Measurements from ENCODE around the gene SVIL. TPM values are rescaled to one million over a fixed set of nuclear protein-coding genes. Genes with fewer than 3 reads are reported as not detected.
A peak's percentile ranks its signal among the peaks of the same experiment; 100 is the strongest.
"Not testable (repeated sequence)": the region's sequence is repeated elsewhere in the genome, so short reads cannot be mapped to it uniquely, and the experiment has no call there.

The SVIL gene
- total RNA-seq, 1 experiment from 2014 or later, result 14.5 TPM

DNA sequence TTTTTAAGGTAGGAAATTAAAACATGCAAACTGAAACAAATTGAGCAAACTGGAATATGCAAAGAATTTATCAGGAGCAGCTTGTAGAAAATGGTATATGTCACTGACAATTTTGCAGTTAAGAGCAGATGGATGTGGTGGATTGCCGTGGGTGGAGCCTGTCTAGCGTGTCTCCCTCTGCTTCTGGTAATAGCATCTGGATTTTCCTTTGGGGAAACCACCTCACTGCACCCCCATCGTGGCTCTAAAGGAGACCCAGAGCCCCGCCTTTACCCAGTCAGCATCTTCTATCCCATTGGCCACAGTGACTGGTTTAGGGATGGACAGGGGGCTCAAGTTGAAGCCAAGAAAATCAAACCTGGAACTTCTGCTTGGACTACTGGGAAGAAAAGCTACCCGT, 142.9 kb downstream of the SVIL start:
- no peak overlapping the region for H3K4me3 ChIP-seq (ENCODE audit: insufficient read depth, low read depth, low read length)
- H3K36me3 ChIP-seq (replicated peaks; ENCODE audit: control insufficient read depth, insufficient read depth, low read length), result no peaks in the 10 kb centered on the region
- H3K27me3 ChIP-seq (ENCODE audit: control insufficient read depth, insufficient read depth, low read length), result no peaks in the 10 kb centered on the region
- DNase-seq, result no peak

DNA sequence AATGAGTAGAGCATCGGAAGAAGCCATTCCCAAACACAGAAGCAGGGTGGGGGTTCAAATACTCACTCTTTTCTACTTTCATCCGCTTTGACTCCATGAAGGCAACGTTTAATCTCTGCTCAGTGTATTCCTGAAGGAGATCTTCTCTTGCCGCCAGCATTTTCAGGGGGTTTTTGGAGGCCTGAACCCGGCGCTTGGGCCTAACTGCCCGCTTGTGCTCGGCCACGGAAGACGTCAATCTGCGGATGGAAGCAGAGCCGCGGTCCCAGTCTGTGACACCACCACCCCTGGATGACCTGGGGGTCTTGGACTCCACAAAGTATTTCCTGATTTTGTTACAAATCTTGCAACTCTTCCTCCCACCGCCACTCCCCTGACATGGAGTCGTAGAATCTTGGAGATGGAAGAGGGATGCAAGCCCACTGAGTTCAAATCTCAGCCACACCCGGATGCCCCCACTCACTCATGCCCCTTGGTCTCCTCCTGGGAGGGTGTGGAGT, 143.9 kb downstream of the SVIL start:
- H3K4me3 ChIP-seq (ENCODE audit: insufficient read depth, low read depth, low read length); DNase-seq; H3K36me3 ChIP-seq (replicated peaks; ENCODE audit: control insufficient read depth, insufficient read depth, low read length); H3K27me3 ChIP-seq (ENCODE audit: control insufficient read depth, insufficient read depth, low read length): not testable (repeated sequence)

DNA sequence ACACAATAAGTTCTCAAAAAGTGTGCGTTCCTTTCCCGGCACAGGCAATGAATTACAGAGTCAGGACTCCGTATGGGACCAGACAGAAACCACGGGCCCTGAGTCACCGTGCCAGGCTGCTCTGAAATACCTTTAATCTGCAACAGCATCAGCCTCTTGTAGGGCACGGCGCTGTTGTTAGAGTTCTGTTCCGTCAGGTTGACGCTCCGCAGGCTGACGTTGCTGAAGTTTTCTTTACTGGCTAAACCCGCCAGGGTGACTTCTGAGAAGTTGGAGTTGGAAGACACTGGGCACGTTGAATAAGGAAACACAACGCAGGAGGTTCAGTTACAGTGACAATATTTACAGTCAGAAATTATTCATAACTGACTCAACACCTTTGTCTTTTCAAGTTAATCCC, 146.3 kb downstream of the SVIL start:
- H3K4me3 ChIP-seq (ENCODE audit: insufficient read depth, low read depth, low read length); DNase-seq; H3K27me3 ChIP-seq (ENCODE audit: control insufficient read depth, insufficient read depth, low read length); H3K36me3 ChIP-seq (replicated peaks; ENCODE audit: control insufficient read depth, insufficient read depth, low read length): not testable (repeated sequence)

DNA sequence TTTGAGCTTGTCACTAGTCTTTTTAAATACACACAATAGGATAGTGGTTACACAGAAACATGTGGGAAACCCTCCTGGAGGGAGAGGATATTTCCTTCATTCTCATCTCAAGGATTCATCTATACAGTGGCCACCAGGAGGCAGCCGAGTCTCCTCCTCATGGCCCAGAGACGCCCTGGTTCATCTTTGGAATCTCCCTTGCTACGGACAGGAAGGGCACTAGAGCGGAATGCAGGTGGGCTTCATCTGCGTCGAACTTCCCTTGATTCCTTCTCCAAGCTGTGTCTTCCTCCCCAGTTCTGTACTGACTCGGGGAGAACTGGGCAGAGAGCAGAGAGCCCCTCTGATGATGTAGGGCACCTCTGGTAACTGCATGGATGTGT, 146.9 kb downstream of the SVIL start:
- H3K4me3 ChIP-seq (ENCODE audit: insufficient read depth, low read depth, low read length); H3K27me3 ChIP-seq (ENCODE audit: control insufficient read depth, insufficient read depth, low read length); H3K36me3 ChIP-seq (replicated peaks; ENCODE audit: control insufficient read depth, insufficient read depth, low read length): not testable (repeated sequence)
- DNase-seq, result peak; percentile 57

DNA sequence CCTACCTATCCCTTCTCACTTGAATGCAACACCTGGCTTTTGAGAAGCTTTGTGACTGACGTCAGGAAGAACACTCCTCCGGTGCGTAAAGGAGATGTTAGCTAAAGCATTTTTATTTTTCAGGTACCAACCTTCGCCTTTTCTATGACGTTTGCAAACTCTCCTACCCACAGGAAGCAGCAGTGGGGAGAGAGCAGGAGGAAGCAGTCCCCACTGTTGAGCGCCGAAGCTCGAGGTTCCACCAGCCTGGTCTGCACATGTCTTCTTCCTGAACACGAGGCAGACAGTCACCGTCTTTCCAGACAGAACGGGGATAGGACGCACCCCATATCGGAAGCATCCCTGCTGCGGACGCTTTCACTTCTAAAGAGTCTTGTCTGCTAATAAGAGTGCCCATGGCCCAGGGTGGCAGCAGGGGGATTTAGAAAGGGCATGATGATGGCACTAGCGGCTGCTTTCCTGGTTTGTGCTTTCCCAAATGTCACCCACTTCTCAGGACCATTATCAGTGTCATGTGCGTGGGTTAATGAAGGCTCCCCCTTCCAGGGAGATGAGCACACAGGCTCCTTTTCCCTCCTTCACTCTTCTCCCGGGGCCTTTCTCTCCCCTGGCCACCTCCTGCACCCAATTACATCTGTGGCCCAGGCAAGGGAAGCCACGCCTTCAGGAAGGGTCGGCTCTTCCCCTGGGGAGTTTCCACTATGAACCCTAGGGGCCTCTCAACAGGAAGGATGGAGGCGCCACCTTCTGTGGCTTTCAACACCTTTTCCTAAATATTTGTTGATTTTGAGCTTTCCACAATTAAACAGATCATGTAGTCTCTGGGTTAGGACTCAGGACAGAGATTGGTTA, 147.5 kb downstream of the SVIL start:
- not testable (repeated sequence) for DNase-seq; H3K4me3 ChIP-seq (ENCODE audit: insufficient read depth, low read depth, low read length); H3K36me3 ChIP-seq (replicated peaks; ENCODE audit: control insufficient read depth, insufficient read depth, low read length); H3K27me3 ChIP-seq (ENCODE audit: control insufficient read depth, insufficient read depth, low read length)

DNA sequence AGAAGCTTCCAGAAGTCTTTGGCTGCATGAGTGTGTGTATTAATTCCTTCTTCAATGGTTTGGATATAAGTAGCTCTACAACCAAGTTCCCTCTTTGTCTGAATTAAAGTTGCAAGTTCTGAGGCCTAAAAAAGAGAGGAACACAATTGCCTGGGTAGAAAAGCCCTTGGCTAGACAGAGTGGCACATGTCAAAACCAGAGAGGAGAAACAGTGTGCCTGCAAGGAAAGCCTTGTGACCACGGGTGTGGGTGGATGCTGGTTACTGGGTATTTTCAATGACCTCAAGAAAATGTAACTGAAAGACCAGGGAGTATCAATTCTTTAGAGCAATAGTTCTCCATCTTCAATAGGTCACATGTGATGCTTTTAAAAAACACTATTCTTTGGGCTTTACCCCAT, 148.3 kb downstream of the SVIL start:
- Histone ChIP-seq H3K27me3 (ENCODE audit: control insufficient read depth, insufficient read depth, low read length) (no peaks in the 10 kb centered on the region), H3K36me3 (replicated peaks; ENCODE audit: control insufficient read depth, insufficient read depth, low read length) (no peaks in the 10 kb centered on the region), H3K4me3 (ENCODE audit: insufficient read depth, low read depth, low read length) (no peak overlapping the region)
- no peak for DNase-seq

DNA sequence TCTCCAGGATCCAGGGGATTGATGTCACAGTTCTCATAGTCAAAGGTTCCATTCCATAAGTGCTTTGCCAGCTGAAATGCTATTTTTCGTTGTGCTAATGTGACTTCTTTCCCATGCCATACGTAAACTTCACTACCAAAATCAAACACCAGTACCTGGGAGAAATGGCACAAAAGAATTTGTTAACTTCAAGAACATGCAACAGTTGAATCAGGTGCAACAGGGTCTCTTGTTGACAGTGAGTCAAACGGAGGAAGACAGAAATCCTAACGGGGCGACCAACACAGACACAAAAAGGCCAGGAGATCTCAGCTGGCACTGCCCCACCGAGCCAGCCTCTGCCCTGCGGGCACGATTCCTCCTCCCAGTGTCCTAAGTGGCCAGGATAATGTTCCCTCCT, 150.1 kb downstream of the SVIL start:
- H3K4me3 ChIP-seq (ENCODE audit: insufficient read depth, low read depth, low read length); H3K27me3 ChIP-seq (ENCODE audit: control insufficient read depth, insufficient read depth, low read length); H3K36me3 ChIP-seq (replicated peaks; ENCODE audit: control insufficient read depth, insufficient read depth, low read length); DNase-seq: not testable (repeated sequence)

DNA sequence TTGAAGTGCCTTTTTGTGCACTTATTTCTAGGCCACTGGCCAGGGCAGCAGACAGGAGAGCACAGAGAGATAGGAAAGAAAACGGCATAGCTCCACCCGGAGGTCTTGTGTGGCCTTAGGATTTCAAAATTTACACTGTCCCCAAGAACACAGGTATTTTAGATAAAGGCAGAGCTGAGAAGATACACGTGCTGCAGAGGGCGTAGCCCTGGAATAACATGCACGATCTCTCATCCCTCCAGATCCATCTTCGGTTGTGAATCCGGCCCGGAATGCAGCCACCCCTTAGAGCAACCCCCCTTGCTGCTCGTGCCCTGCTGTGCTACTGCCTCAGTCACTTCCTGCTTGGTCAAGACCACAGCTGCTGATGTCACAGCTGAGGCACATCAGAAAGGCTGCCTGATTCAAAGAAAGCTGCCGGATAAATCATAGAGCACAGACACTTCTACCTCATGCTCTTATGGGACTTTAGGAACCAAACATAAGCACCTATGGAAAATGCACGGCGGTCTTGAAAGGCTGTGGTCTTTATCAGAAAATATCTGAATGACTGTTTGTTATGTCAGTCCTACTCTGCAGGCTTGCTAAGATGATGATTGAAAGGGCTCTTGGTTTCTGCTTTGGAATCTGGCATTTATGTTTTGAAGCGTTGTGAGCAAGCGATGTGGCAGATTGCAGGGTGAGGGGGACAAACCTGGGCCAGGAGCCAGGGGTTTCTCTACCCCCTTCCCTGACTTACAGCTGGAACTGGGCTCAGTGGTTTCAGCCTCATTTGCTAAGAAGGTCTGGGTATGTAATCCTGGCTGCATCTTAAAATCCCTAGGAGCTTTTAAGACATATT, 152.0 kb downstream of the SVIL start:
- Histone ChIP-seq H3K27me3 (ENCODE audit: control insufficient read depth, insufficient read depth, low read length) (no peaks in the 10 kb centered on the region), H3K36me3 (replicated peaks; ENCODE audit: control insufficient read depth, insufficient read depth, low read length) (0 out of 2 replicates have a peak, but pooled peaks cover 1% of the 10 kb centered on the region), H3K4me3 (ENCODE audit: insufficient read depth, low read depth, low read length) (no peak overlapping the region)
- DNase-seq, result peak; percentile 62

DNA sequence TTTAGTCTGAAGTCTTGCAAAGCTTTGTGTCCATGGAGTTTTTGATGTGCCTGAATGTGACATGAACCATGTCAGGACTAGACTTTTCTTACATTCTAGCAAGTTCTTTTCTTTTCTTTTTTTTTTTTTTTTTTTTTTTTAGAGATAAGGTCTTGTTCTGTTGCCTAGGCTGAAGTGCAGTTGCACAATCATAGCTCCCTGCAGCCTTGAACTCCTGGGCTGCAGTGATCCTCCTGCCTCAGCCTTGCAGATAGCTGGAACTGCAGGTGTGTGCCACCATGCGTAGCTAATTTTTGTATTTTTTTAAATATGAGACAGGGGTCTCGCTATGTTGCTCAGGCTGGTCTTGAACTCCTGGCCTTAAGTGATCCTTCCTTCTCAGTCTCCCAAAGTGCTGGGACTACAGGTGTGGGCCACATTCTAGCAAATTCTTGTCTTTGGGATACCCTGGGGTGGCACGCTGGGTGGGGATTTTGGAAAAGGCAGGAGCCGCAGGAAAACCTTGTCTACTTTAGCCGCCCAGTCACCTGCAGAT, 152.8 kb downstream of the SVIL start:
- 0 out of 2 replicates have a peak, but pooled peaks cover 1% of the 10 kb centered on the region for H3K36me3 ChIP-seq (replicated peaks; ENCODE audit: control insufficient read depth, insufficient read depth, low read length)
- no peaks in the 10 kb centered on the region for H3K27me3 ChIP-seq (ENCODE audit: control insufficient read depth, insufficient read depth, low read length)
- H3K4me3 ChIP-seq (ENCODE audit: insufficient read depth, low read depth, low read length), result no peak overlapping the region
- no peak for DNase-seq

DNA sequence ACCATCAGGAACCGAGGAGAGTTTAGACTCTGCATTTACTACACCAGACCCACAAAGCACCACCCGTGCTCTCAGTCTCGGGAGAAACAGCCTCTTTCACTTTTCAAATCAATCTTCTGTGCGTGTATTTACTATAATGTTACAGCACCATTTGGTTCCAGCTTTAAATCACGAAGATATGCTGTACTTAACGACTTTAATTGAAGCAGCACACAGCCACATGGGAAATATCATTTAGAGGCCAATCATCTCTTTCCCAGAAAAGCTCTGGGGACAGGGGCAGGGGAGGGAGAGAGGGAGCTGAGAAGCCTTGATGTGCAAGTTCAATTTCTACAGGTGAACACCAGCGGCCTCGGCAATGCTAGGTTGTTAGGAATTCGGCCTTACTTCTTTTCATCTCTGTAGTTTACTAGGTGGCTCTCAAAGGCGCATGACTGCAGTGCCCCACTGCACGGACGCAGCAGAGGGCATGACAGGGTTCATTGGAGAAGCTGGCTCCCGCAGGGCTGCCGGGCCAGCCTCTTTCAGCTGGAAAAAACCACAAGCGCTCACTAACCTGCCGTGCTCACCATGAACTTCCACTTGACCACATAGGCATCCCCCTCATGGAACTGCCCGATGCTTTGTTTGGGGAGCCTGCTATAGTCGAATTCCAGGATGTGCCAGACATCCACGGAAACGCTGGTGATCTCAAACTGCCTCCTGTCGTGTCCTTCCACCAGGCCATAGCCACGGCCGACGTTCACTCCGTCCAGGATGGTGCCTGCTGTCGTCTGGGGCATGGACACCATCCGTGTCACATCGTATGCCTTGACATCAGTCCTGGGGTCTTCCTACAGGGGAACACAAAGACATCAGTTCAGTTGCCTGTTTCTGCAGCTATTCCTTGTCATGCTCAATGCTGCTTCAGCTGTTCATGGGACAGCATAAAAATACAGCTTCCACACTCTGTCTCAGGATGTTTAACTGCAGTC, 154.5 kb downstream of the SVIL start:
- Histone ChIP-seq H3K4me3 (ENCODE audit: insufficient read depth, low read depth, low read length) (no peak overlapping the region), H3K36me3 (replicated peaks; ENCODE audit: control insufficient read depth, insufficient read depth, low read length) (0 out of 2 replicates have a peak, but pooled peaks cover 1% of the 10 kb centered on the region), H3K27me3 (ENCODE audit: control insufficient read depth, insufficient read depth, low read length) (no peaks in the 10 kb centered on the region)
- DNase-seq, result no peak

DNA sequence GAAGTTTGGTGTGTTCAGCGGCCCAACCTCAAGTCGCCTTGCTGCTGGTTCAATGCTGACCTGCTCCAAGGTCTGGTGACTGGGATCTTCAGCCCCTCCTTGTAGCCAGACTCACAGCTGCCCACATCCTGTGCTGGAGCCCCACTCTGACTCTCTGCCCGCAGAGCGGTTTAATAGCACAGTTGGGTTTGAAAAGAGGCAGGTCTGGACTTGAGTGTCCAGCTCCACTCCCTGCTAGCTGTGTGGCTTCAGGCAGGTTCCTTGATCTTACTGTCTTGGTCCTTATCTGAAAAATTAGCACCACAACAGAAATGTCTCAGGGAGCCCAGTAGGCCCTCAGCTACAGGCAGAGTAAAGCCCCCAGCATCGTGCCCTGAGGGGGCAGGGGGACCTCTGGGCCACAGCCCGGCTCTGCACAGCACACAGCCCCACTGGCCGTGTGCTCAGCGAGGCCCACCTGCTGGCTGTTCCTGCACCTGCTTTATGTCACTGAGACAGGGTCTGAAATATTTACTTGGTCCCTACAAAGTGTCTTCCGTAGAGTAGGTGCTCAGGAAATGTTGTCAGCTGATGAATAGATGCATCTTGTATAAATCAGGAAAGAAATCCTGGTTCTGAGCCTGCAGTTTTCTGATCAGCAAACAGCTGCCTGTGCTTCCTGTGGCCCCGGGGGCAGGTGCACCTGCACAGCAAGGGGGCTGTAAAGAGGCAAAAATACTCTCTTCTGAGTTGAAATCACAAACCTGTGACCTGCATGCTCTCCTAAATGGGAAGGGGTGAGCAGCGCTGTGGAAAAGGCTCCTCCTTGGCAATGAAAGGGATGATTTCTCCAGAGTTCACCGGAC, 155.5 kb downstream of the SVIL start:
- H3K27me3 ChIP-seq (ENCODE audit: control insufficient read depth, insufficient read depth, low read length), result no peaks in the 10 kb centered on the region
- 0 out of 2 replicates have a peak, but pooled peaks cover 1% of the 10 kb centered on the region for H3K36me3 ChIP-seq (replicated peaks; ENCODE audit: control insufficient read depth, insufficient read depth, low read length)
- DNase-seq, result no peak
- H3K4me3 ChIP-seq (ENCODE audit: insufficient read depth, low read depth, low read length), result no peak overlapping the region

DNA sequence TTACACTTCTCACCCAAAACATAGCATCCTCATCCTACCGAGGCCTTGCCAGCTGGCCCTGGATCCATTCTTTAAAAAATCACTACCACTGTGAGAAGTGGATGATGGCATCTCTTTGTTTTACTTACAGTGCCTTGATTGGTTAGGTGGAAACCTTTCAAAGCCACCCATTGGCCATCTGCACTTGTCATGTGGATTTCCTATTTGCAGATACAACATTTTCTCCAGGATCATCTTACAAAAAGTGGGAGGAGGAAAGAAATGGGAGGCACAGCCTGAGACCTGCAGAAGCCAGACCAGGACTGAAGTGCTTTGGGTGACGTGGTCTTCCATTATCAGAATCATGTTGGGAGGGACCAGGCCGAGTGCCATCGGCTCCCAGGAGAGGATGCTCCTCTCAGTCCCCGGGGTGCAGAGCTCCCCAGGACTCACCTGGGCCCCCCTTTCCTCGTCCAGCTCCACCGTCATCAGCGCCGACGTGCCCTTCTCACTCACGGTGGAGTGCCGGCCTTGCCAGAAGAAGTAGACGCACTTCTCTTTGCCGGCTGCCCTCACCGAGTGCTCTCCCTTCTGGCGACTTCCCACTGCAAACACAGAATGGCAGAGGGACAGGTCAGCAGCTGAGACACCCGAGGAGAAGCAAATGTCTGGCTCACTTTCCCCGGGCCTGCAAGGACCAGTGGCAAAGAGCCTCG, 161.2 kb downstream of the SVIL start:
- DNase-seq, result no peak
- H3K36me3 ChIP-seq (replicated peaks; ENCODE audit: control insufficient read depth, insufficient read depth, low read length), result no peaks in the 10 kb centered on the region; the same call in 1 of the 2 replicates

DNA sequence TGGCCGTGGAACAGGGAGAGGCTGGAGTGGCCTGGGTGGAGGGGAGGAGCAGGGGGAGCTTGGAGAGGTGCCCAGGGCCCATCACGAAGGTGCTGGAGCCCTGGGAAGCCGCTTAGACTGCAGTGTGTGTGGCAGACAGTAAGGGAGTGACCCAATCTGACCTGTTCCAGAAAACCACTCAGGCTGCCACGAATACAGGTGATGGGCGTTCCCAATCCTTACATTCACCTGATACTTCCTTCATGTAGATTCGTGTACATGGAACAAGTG, 161.7 kb downstream of the SVIL start:
- H3K36me3 ChIP-seq (replicated peaks; ENCODE audit: control insufficient read depth, insufficient read depth, low read length), result no peaks in the 10 kb centered on the region; the same call in 1 of the 2 replicates
- H3K27me3 ChIP-seq (ENCODE audit: control insufficient read depth, insufficient read depth, low read length), result no peaks in the 10 kb centered on the region
- H3K4me3 ChIP-seq (ENCODE audit: insufficient read depth, low read depth, low read length), result no peak overlapping the region
- DNase-seq, result no peak

More for the DNA sequence above, 161.2 kb downstream of the SVIL start:
- Histone ChIP-seq H3K27me3 (ENCODE audit: control insufficient read depth, insufficient read depth, low read length) (no peaks in the 10 kb centered on the region), H3K4me3 (ENCODE audit: insufficient read depth, low read depth, low read length) (no peak overlapping the region)

All from H7 (cell line).